ENCODE data around the gene GPR162. TPM values are rescaled to one million over a fixed set of nuclear protein-coding genes. Genes with fewer than 3 reads are reported as not detected.

The GPR162 gene
- total and polyA plus RNA-seq, 10 donors = 2.1 to 14.7 (median 4.9) TPM

- Histone ChIP-seq H3K36me3 (peaks cover 0 to 42% (median 0%) of the 10 kb centered on the region in 6 donors), H3K27ac (no peak overlapping the region), H3K4me3 (no peak overlapping the region), H3K4me1 (peaks cover 3 to 24% (median 13%) of the 10 kb centered on the region in 6 donors), H3K27me3 (replicated peaks in 1 of 7) (peaks cover 0 to 7% (median 0%) of the 10 kb centered on the region in 7 donors), H3K9me3 (no peaks in the 10 kb centered on the region)
- DNase-seq = no peak
- 91 to 100% (median 95%) methylated on average over 2 of the region's 2 CpGs for WGBS, 5 donors
- TF ChIP-seq POLR2A (IDR thresholded peaks at IDR 0.05) (no peak), CTCF (IDR thresholded peaks at IDR 0.05 in 8 of 11, conservative IDR thresholded peaks at IDR 0.05 in 3 of 11) (no peak), POLR2AphosphoS5 (IDR thresholded peaks at IDR 0.05) (no peak)
- intact Hi-C loops (cut with DNase I; ENCODE audit: low total_unique reads) = no loop called here
Measured at GRCh38 chr12:6847676-6848075, 26.1 kb downstream of the GPR162 start.

GRCh38 chr12:6849427-6849826 is 27.8 kb downstream of the GPR162 start:
- no peaks in the 10 kb centered on the region for H3K27me3 ChIP-seq (replicated peaks in 1 of 7)

GRCh38 chr12:6849976-6850560 is 28.4 kb downstream of the GPR162 start:
- Histone ChIP-seq H3K9me3 (no peaks in the 10 kb centered on the region), H3K4me3 (peak overlapping the region in 3 of 8 donors; percentile 67 to 95 (median 85)), H3K27me3 (replicated peaks in 1 of 7) (no peaks in the 10 kb centered on the region), H3K27ac (no peak overlapping the region), H3K36me3 (peaks cover 0 to 41% (median 0%) of the 10 kb centered on the region in 6 donors), H3K4me1 (peaks cover 14 to 45% (median 25%) of the 10 kb centered on the region in 6 donors)
- TF ChIP-seq POLR2AphosphoS5 (IDR thresholded peaks at IDR 0.05) (no peak), POLR2A (IDR thresholded peaks at IDR 0.05) (no peak), CTCF (IDR thresholded peaks at IDR 0.05 in 8 of 11, conservative IDR thresholded peaks at IDR 0.05 in 3 of 11) (no peak)
- 82 to 93% (median 87%) methylated on average over 10 of the region's 10 CpGs for WGBS, 5 donors
- DNase-seq = no peak
- intact Hi-C loops (cut with DNase I; ENCODE audit: low total_unique reads) = loop anchor here (10.0 kb wide), 1 partner anchor 285 kb away; the partner anchor contains the start of gene NOP2

More at GRCh38 chr12:6849427-6849826, 27.8 kb downstream of the GPR162 start:
- Histone ChIP-seq H3K4me1 (peaks cover 14 to 41% (median 25%) of the 10 kb centered on the region in 6 donors), H3K9me3 (no peaks in the 10 kb centered on the region), H3K27ac (no peak overlapping the region), H3K36me3 (peaks cover 0 to 42% (median 0%) of the 10 kb centered on the region in 6 donors), H3K4me3 (no peak overlapping the region)
- intact Hi-C loops (cut with DNase I; ENCODE audit: low total_unique reads) = no loop called here
- 61 to 81% (median 70%) methylated on average over 2 of the region's 2 CpGs for WGBS, 5 donors
- TF ChIP-seq POLR2AphosphoS5 (IDR thresholded peaks at IDR 0.05) = no peak
- no peak for TF ChIP-seq POLR2A (IDR thresholded peaks at IDR 0.05)
- TF ChIP-seq CTCF (IDR thresholded peaks at IDR 0.05 in 8 of 11, conservative IDR thresholded peaks at IDR 0.05 in 3 of 11) = no peak
- no peak for DNase-seq

- DNase-seq = peak; percentile 90
- intact Hi-C loops (cut with DNase I; ENCODE audit: low total_unique reads) = loop anchor here (10.0 kb wide), 1 partner anchor 286 kb away; the partner anchor contains the start of gene NOP2
- Histone ChIP-seq H3K27ac (peak overlapping the region in 5 of 8 donors; percentile 95 to 98 (median 97)), H3K27me3 (replicated peaks in 1 of 7) (no peaks in the 10 kb centered on the region), H3K4me1 (peaks cover 14 to 45% (median 25%) of the 10 kb centered on the region in 6 donors), H3K9me3 (no peaks in the 10 kb centered on the region), H3K4me3 (peak overlapping the region in 6 of 8 donors; percentile 64 to 95 (median 68)), H3K36me3 (peaks cover 0 to 41% (median 5%) of the 10 kb centered on the region in 6 donors)
- WGBS, 5 donors = 48 to 54% (median 52%) methylated on average over 16 of the region's 16 CpGs
- no peak for TF ChIP-seq POLR2AphosphoS5 (IDR thresholded peaks at IDR 0.05)
- no peak for TF ChIP-seq POLR2A (IDR thresholded peaks at IDR 0.05)
- no peak for TF ChIP-seq CTCF (IDR thresholded peaks at IDR 0.05 in 8 of 11, conservative IDR thresholded peaks at IDR 0.05 in 3 of 11)
Measured at GRCh38 chr12:6850796-6851152, 29.2 kb downstream of the GPR162 start.
